ENCODE data around the gene PHACTR1. TPM values are rescaled to one million over a fixed set of nuclear protein-coding genes. Genes with fewer than 3 reads are reported as not detected.
"Not testable (repeated sequence)": the region's sequence is repeated elsewhere in the genome, so short reads cannot be mapped to it uniquely, and the experiment has no call there.

PHACTR1 gene
- total RNA-seq, 1 experiment from 2014 or later = 2.6 TPM

GRCh38 chr6:12943549-12943948 is 227.0 kb downstream of the PHACTR1 start:
- no TSS peak for BruUV-seq (replicated peaks)
- no peak overlapping the region for H3K4me3 ChIP-seq (ENCODE audit: low read depth, low read length, poor library complexity, severe bottlenecking)
- POLR2A ChIA-PET (ENCODE audit: low non-redundant PET) = no interaction called here

DNA sequence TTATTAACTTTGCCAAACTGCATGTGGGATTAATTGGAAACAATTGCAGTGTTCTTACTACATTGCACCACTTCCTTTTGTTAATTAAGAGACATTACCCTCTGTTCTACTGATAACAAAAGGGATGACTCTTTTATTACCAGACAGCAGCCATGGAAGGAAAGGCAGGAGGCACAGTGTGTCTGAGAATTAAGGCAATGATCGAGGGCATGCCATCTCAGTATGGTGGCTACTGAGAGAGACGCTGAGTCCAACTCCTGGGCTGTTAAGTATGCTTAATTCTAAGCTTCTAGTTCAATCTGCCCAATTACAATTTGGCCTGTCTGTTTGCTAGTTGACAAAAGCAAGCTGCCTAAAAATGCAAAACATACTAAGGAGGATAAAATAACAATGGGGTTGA is 227.4 kb downstream of the PHACTR1 start:
- no peaks in the 10 kb centered on the region for H3K4me1 ChIP-seq (ENCODE audit: insufficient read depth, low read length, poor library complexity, severe bottlenecking)
- BruUV-seq (replicated peaks) = no TSS peak
- CTCF ChIA-PET = no interaction called here
- H3K4me3 ChIP-seq (ENCODE audit: low read depth, low read length, poor library complexity, severe bottlenecking) = no peak overlapping the region
- intact Hi-C loops (cut with micrococcal nuclease; ENCODE audit: unreplicated experiment) = no loop called here
- no peaks in the 10 kb centered on the region for H3K27me3 ChIP-seq (replicated peaks; ENCODE audit: insufficient read depth, low read depth, low read length, poor library complexity)
- H3K9me3 ChIP-seq (ENCODE audit: low read depth, low read length, poor library complexity, severe bottlenecking) = no peaks in the 10 kb centered on the region
- no peaks in the 10 kb centered on the region for H3K36me3 ChIP-seq (ENCODE audit: insufficient read depth, low read length, poor library complexity, severe bottlenecking)
- POLR2A ChIA-PET (ENCODE audit: low non-redundant PET) = no interaction called here
- DNase-seq (ENCODE audit: low spot score) = peak; percentile 35
- TF ChIP-seq CTCF (conservative IDR thresholded peaks at IDR 0.05; ENCODE audit: low read depth, low read length) (no peak), EZH2 (IDR thresholded peaks at IDR 0.05; ENCODE audit: borderline replicate concordance, low read depth, low read length, poor library complexity, severe bottlenecking) (no peak)
- no peak overlapping the region for H3K27ac ChIP-seq (ENCODE audit: low read depth, low read length, poor library complexity, severe bottlenecking)

More at GRCh38 chr6:12943549-12943948, 227.0 kb downstream of the PHACTR1 start:
- Histone ChIP-seq H3K4me1 (ENCODE audit: insufficient read depth, low read length, poor library complexity, severe bottlenecking) (no peaks in the 10 kb centered on the region), H3K27ac (ENCODE audit: low read depth, low read length, poor library complexity, severe bottlenecking) (no peak overlapping the region), H3K27me3 (replicated peaks; ENCODE audit: insufficient read depth, low read depth, low read length, poor library complexity) (no peaks in the 10 kb centered on the region), H3K9me3 (ENCODE audit: low read depth, low read length, poor library complexity, severe bottlenecking) (no peaks in the 10 kb centered on the region), H3K36me3 (ENCODE audit: insufficient read depth, low read length, poor library complexity, severe bottlenecking) (no peaks in the 10 kb centered on the region)
- intact Hi-C loops (cut with micrococcal nuclease; ENCODE audit: unreplicated experiment) = no loop called here
- CTCF ChIA-PET = no interaction called here
- no peak for DNase-seq (ENCODE audit: low spot score)
- TF ChIP-seq EZH2 (IDR thresholded peaks at IDR 0.05; ENCODE audit: borderline replicate concordance, low read depth, low read length, poor library complexity, severe bottlenecking) (no peak), CTCF (conservative IDR thresholded peaks at IDR 0.05; ENCODE audit: low read depth, low read length) (no peak)

GRCh38 chr6:12944528-12944927 is 228.0 kb downstream of the PHACTR1 start:
- H3K9me3 ChIP-seq (ENCODE audit: low read depth, low read length, poor library complexity, severe bottlenecking); H3K27ac ChIP-seq (ENCODE audit: low read depth, low read length, poor library complexity, severe bottlenecking); H3K4me3 ChIP-seq (ENCODE audit: low read depth, low read length, poor library complexity, severe bottlenecking); BruUV-seq (replicated peaks); H3K36me3 ChIP-seq (ENCODE audit: insufficient read depth, low read length, poor library complexity, severe bottlenecking); H3K4me1 ChIP-seq (ENCODE audit: insufficient read depth, low read length, poor library complexity, severe bottlenecking); POLR2A ChIA-PET (ENCODE audit: low non-redundant PET); CTCF ChIA-PET; intact Hi-C loops (cut with micrococcal nuclease; ENCODE audit: unreplicated experiment); H3K27me3 ChIP-seq (replicated peaks; ENCODE audit: insufficient read depth, low read depth, low read length, poor library complexity); DNase-seq (ENCODE audit: low spot score): not testable (repeated sequence)

- intact Hi-C loops (cut with micrococcal nuclease; ENCODE audit: unreplicated experiment) = no loop called here
- BruUV-seq (replicated peaks) = no TSS peak
- POLR2A ChIA-PET (ENCODE audit: low non-redundant PET) = no interaction called here
Measured at GRCh38 chr6:12947151-12947871, 230.7 kb downstream of the PHACTR1 start.

More at GRCh38 chr6:12947151-12947871, 230.7 kb downstream of the PHACTR1 start:
- H3K27me3 ChIP-seq (replicated peaks; ENCODE audit: insufficient read depth, low read depth, low read length, poor library complexity) = no peaks in the 10 kb centered on the region
- no peak for DNase-seq (ENCODE audit: low spot score)
- no peaks in the 10 kb centered on the region for H3K4me1 ChIP-seq (ENCODE audit: insufficient read depth, low read length, poor library complexity, severe bottlenecking)
- H3K27ac ChIP-seq (ENCODE audit: low read depth, low read length, poor library complexity, severe bottlenecking) = no peak overlapping the region
- H3K9me3 ChIP-seq (ENCODE audit: low read depth, low read length, poor library complexity, severe bottlenecking) = no peaks in the 10 kb centered on the region
- H3K36me3 ChIP-seq (ENCODE audit: insufficient read depth, low read length, poor library complexity, severe bottlenecking) = no peaks in the 10 kb centered on the region
- CTCF ChIA-PET = no interaction called here
- no peak for TF ChIP-seq EZH2 (IDR thresholded peaks at IDR 0.05; ENCODE audit: borderline replicate concordance, low read depth, low read length, poor library complexity, severe bottlenecking)
- TF ChIP-seq CTCF (conservative IDR thresholded peaks at IDR 0.05; ENCODE audit: low read depth, low read length) = no peak
- no peak overlapping the region for H3K4me3 ChIP-seq (ENCODE audit: low read depth, low read length, poor library complexity, severe bottlenecking)
